Stimulated activated CD4-positive, alpha-beta T cell treated with anti-CD3 and anti-CD28 coated beads, Interleukin-15, amount 100 ng/mL, for 24 hours (primary cell): ENCODE data around the gene KCNK1.
"Not testable (repeated sequence)": the region's sequence is repeated elsewhere in the genome, so short reads cannot be mapped to it uniquely, and the experiment has no call there.

Source experiments
- DNase-seq: peaks from one replicate; pipeline ENCODE4 v3.0.0-alpha.2; 2020

KCNK1 gene

GRCh38 chr1:233670363-233670762 is 56.5 kb downstream of the KCNK1 start:
- not testable (repeated sequence) for DNase-seq

GRCh38 chr1:233671286-233671685 is 57.4 kb downstream of the KCNK1 start:
- DNase-seq, result no peak

GRCh38 chr1:233672732-233673131 is 58.8 kb downstream of the KCNK1 start:
- DNase-seq, result no peak

GRCh38 chr1:233673261-233673946 is 59.5 kb downstream of the KCNK1 start:
- DNase-seq, result no peak

GRCh38 chr1:233673947-233674431 is 60.1 kb downstream of the KCNK1 start:
- no peak for DNase-seq

- no peak for DNase-seq
Observed at GRCh38 chr1:233675446-233675845, 61.5 kb downstream of the KCNK1 start.

- DNase-seq, result no peak
Observed at GRCh38 chr1:233675893-233676292, 62.0 kb downstream of the KCNK1 start.

GRCh38 chr1:233677690-233678354 is 63.9 kb downstream of the KCNK1 start:
- no peak for DNase-seq

- DNase-seq, result no peak
Observed at GRCh38 chr1:233679030-233679429, 65.1 kb downstream of the KCNK1 start.

- DNase-seq, result no peak
Observed at GRCh38 chr1:233679591-233680373, 65.9 kb downstream of the KCNK1 start.

GRCh38 chr1:233681285-233681684 is 67.4 kb downstream of the KCNK1 start:
- no peak for DNase-seq

- not testable (repeated sequence) for DNase-seq
Observed at GRCh38 chr1:233686653-233687052, 72.7 kb downstream of the KCNK1 start.

GRCh38 chr1:233689017-233689747 is 75.3 kb downstream of the KCNK1 start:
- DNase-seq, result no peak

- DNase-seq, result no peak
Observed at GRCh38 chr1:233689748-233690254, 75.9 kb downstream of the KCNK1 start.

GRCh38 chr1:233695901-233696300 is 82.0 kb downstream of the KCNK1 start:
- DNase-seq, result no peak

- DNase-seq, result no peak
Observed at GRCh38 chr1:233700338-233700737, 86.4 kb downstream of the KCNK1 start.

GRCh38 chr1:233704170-233704897 is 90.4 kb downstream of the KCNK1 start:
- no peak for DNase-seq

GRCh38 chr1:233704898-233705723 is 91.2 kb downstream of the KCNK1 start:
- no peak for DNase-seq

- no peak for DNase-seq
Observed at GRCh38 chr1:233707153-233707879, 93.4 kb downstream of the KCNK1 start.
